ENCODE measurements around the gene ZNF148.

Gene ZNF148

DNA sequence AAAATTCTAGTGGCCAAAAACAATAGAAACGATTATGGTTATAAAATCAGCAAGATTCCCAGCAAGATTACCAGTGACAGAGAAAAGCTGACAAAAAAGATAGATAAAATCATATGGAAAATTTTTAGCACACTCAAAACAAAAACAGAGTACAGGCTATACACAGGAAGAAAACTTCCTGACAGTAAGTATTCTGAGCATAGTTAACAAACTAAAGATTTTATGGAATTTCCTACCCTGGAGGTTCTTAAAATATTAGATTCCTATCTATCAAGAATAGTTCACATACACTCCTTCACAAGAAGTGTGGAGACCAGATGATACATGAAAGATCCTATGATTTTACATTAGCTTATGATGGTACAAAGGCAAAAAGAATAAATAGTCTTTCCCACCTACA, 50.8 kb downstream of the ZNF148 start:
- no peak for DNase-seq

DNA sequence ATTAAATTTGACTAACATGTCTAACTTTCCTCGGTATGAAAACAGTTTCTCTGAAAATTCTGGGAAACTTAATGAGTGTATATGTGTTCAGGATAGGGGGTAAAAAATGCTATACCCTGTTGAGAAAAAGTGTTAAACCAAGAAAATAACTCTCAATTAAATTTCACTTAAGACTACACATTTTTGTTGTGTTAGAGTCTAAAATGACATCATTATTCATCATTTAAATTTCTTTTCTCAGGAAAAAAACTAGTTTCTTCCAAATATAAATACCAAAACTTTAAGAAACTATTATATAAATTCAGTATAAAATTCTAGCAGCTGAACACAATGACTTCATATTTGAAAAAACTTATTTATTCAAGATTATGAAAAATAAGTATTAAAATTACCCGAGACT, 52.2 kb downstream of the ZNF148 start:
- no peak for DNase-seq

DNA sequence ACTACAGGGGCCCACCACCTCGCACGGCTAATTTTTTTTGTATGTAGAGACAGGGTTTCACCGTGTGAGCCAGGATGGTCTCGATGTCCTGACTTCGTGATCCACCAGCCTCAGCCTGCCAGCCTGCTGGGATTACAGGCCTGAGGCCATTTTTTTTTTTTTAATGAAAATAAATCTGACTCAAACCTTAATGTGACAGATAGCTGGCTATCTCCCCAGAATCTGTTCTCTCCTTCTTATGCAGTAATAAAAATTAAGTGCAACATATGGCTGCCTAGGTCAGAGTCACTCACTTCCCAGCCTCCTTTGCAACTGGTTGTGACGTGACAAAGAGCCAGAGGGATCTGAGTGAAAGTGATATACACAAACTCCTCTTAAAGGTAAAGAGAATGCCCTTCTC, 53.0 kb downstream of the ZNF148 start:
- no peak for DNase-seq

DNA sequence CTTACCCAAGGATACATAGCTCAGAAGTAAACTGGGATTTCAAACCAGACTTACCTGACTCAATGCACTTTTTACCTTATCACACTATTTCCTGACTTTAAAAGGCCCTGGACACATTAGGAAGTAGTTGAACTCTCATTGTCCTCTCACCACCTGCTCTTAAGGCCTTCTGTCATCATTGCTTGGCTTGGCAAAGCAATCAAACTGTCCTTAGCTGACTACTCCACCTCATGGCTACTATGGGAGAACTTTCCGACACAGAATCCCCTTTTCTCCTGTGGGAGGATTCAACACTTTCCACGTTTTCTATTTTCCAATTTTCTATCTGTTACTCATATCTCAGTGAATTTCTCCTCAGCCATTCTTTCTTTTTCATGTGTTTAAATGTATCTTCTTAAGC, 55.4 kb downstream of the ZNF148 start:
- DNase-seq: no peak

DNA sequence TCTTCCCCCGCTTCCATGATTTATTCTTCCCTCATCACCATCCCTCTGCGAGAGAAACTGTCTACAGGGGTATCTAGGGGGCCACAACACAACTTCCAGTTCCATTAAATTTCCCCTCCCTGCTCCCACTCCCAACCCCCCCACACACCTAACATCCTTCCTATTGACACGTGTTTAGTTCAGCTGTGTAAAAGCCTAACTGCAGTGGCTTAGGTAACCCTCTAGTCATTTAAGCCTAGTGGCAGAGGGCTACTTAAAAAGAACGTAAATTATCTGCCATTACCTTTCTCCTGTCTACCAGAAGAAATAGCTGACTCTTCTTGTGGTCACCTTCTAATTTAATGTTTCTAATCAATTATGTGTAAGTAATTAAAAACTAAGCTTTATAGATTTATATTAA, 56.3 kb downstream of the ZNF148 start:
- DNase-seq: no peak

DNA sequence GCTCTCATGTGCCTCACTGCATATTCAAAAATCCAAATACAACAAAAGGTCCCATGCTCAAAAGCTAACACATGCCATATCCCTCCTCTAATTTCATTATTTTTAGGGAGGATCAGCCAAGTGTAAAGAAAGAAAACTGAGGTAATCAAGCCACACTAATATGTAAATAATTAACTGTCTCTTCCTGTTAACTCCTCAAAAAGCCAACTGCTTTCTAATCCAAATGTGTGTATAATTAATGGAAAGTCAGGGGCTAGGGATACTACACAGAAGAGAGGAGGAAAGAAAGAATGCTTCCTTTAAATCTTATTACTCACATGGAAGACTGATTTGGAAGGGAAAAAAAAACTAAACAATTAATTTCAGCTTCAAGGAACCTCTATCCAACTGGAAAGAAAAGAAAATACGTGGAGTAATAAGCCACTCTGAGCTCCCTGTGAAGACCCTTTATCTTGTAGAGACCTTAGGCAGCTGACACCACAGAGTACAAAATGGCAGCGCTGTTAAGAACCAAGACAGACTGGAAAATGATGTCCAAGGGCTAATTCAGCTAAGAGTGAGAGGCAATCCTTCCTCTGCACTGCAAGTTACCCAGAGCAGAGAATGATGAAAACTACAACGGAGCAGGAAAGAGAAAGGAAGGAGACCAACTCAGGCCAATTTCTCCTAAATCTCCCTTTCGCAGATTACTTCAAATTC, 56.8 kb downstream of the ZNF148 start:
- DNase-seq: no peak

DNA sequence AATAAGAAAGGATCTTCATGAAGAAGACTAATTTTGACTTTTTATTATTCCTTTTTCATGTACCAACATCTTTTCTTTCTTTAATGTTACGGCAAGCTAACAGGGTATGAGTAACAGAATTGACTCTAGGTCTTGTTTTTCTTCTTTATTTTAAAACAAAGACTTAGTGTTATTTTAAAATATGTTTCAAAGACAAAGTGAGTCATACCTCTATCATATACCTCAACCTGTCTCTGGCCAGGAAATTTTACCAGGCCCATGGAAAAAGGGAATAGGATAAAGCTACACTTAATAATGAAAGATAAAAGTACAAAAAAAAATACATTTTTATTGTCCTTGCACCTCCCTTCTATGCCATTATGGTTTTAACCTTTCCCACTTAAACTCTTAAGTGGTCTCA, 57.4 kb downstream of the ZNF148 start:
- no peak for DNase-seq

DNA sequence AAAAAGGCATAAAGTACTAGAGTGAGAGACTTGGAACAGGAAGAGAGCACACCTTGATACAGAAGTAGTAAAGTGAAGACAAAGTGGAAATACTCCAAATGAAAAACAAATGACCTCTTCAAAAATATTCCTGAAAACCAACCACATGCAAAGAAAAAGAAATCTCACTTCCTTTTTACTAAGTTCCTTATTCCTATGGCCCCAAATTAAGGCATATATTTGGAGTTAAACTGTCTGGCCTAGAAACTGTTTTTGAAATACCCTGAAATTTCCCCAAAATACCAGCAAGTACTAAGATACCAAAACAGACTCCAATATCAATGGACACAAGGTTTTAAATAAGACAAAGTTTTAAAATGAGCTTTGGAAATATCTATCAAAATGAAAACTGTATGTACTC, 58.2 kb downstream of the ZNF148 start:
- DNase-seq: no peak

DNA sequence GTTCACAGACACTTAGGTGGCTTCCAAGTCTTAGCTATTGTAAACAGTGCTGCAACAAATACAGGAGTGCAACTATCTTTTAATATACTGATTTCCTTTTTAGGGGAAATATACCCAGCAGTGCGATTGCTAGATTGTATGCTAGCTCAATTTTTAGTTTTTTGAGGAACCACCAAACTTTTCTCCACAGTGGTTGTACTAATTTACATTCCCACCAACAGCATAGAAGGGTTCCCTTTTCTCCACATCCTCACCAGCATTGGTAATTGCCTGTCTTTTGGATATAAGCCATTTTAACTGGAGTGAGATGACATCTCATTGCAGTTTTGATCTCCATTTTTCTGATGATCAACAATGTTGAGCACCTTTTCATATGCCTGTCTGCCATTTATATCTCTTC, 58.9 kb downstream of the ZNF148 start:
- DNase-seq: no peak

DNA sequence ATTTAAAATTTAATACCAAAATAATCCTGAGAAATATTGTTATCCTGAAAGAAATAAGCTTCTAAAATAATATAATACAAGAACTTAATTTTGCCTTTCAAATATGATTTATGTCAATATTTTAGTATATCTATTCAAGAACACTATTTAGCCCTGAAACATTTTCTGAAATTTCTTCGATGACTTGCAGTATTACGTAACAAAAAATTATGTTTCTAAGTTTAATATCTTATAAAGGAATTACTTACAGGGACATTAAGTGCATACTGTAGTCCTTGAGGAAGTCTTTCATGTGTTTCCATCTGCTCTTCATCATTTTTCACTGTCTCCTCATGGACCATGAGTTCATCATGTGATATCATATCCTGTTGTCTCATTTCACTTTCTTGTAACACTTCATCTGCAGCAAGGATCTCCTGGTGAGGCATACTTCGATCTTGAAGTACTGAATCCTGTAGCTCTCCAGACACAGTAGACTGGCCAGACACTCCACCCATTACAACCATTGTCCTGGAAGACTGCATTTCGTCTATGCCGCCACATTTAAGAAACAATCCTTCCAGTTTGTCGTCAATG, 62.0 kb downstream of the ZNF148 start:
- DNase-seq: no peak

DNA sequence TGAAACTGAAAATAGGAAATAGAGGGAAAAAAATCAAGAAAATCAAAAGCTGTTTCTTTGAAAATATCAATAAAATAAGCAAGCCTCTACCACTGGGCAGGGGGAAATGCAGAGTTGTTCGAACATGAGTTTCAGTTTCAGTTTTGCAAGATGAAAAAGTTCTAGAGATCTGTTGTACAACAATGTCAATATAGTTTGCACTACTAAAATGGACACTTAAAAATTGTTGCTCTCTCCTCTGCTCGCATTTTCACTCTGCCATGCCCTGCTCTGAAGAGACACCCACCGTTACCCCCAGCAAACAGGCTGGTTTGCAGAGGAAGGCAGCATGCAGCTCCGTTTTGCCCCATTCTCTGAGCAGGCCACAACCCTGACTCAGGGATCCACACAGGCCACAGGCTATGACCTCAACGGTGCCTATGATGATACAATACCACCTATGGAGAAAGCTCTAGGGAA, 64.5 kb downstream of the ZNF148 start:
- peak; percentile 23 for DNase-seq

DNA sequence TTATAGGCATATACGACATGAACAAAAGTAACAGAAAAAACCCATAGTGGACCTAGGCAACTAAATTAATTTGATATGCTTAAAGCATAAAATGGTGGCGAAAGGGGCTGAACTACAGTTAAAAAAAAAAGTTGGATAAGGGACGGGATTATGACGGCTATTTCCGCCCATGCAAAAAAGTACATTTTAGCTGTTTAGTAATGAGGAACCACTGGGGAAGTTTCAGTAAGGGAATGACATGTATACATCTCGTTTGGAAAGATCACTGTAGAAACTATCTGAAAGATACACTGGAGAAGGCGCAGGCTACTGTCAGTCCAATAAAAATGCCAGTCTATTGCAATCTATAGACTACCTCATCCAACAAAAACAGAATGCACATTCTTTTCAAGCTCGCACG, 65.6 kb downstream of the ZNF148 start:
- DNase-seq: no peak

DNA sequence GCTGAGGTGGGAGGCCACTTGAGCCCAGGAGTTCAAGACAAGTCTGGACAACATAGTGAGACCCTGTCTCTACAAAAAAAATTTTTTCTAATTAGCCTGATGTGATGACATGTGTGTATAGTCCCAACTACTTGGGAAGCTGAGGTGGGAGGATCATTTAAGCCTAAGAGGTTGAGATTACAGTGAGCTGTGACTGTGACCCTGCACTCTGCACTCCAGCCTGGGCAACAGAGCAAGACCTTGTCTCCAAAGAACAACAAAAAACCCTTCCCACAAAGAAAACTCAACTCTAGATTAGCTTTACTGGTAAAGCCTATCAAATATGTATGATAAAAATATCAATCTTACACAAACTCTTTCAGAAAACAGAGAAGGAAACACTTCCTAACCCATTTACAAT, 68.5 kb downstream of the ZNF148 start:
- DNase-seq: no peak

DNA sequence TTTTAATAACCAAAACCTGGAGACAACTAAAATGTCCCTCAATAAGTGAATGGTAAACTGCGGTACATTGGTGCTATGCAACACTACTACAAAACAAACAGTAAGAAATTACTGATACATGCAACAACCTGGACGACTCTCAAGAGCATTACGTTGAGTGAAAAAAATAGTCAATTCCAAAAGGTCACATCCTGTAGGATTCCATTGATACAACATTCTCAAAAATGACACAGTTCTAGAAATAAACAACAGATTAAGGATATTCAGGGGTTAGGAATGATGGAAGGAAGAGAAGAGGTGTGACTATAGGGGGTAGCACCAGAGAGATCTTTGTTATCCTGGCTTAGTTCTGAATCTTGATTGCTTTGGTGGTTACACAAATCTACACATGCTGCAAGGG, 72.2 kb downstream of the ZNF148 start:
- DNase-seq: no peak

DNA sequence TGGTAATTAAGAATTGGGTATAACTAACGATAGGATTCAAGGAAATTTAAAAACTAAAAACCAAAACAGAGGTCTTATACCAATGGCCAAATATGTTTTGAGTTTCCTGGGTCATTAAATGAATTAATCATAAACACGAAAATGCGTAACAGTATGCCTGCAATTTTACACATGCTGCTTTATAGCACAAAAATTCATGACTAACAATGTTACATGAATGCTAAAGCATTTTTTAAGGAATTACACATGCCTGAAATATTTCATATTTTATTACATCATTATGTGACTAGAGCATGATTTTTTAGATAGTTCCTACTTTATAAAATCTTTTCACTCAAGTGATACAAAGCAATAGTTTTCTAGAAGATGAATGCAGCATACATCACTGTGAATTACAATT, 74.7 kb downstream of the ZNF148 start:
- no peak for DNase-seq

DNA sequence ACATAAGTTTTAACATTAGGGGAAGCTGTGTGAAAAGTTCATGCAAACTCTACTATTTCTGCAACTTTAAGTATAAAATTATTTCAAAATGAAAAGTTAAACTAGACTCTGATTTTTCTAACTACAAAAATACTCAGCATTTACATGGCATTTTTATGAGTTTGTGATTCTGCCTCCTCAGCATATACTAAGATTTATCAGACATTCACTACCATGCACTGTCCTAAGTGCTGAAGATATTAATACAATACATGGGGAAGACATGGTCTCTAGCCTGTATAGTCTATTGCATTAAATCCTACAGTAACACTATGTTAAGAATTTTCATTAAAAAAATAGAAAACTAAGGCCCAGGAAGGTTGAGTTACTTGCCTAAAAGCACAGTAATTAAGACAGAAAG, 80.7 kb downstream of the ZNF148 start:
- no peak for DNase-seq

DNA sequence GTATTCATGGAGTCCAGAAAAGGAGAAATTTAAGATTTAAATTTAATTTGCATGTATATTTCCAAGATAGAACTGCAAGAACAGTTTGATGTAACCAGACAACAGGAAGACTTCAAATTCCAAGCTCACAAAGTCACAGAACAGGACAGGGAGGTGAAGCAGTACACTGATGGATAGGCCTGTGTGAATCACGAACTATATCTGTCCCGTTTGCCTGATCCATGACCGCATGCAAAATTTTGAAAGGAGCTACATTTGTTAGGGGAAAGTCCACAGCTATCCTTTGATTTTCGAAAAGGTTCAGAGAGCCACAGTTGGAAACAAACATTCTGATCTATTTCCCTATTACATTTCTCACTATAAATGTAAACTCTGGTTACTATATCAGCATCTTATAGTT, 83.1 kb downstream of the ZNF148 start:
- DNase-seq: no peak

DNA sequence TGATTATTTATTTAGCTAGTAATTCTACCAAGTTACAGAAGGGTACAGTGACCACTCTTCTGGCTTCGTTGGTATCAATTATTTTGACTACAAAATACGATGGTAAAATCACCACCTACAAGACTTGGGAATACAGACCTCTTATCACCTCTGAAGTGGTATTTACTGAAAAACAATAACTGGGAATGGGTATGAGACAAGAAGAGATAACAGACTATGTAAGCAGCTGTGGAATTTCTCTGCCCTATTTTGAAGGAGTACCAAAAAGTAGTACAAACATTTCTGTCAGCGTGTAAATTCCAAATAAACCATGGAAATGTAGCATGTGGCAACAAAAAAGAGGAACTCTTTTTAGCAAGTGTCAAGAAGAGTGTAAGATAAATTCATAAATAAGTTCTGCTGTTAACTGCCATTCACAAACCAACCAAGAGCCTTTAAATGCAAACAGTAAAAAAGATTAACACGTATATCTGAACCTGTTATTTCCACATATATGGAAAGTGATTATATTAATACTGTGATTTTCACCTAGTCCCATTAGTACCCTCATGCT, 85.6 kb downstream of the ZNF148 start:
- no peak for DNase-seq

DNA sequence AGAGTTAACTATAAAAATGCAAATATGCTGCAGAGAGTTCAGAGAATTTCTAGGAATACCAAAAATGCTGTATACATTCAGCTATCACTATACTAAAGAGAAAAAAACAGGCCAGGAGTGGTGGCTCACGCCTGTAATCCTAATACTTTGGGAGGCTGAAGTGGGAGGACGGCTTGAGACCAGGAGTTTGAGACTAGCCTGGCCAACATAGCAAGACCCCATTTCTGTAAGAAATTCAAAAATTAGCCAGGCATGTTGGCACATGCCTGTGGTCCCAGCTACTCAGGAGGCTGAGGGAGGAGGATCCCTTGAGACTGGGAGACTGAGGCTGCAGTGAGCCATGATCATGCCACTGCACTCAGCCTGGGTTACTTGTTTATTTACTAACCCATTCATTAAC, 87.9 kb downstream of the ZNF148 start:
- DNase-seq: no peak

DNA sequence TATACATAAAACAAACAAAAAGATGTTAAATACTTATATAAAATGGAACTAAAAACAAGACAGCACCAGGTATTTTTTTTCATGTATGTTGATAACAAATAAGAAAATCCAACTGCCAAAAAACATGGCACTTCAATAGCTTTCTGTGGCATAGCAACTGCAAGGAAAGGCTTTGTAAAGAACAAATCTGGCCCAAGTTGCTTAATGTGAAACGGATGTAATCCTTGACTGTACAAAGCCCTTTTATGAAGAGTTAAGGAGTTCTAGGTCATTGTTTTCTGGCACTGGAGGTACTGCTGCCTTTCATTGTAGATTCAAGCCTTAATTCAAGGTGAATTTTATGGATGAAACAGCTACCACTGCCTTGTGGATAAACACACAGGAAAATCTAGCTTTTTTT, 93.7 kb downstream of the ZNF148 start:
- no peak for DNase-seq

DNA sequence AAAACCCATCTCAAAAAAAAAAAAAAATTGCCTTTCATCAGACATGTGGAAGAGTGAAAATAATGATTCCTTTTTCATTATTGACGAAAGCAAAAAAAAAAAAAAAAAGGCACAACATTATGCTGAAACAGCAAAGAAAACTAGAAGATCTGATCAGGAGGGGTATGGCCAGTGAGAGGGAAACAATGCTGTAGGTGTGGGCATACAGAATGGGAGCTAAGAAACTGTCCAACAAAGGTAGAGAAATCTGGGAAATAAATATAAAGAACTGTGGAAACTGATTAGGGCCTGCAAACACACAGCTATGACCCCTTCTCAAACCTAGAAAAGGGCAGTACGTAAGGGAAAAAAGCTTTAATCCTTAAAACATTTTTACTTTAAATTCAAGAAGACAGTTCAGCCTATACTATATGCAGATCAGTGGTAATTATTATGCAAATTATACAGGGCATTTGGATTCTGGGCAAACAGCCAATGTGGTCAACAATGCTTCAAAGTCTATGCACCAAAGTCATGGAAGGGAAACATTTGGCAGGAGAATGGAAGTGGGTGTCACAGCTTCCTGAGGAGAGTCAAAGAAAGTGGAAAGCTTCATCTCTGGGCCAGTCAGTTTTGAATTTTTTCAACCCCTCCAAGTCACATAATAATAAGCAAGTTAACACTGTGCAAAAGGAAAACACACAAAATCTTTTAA, 94.3 kb downstream of the ZNF148 start:
- DNase-seq: no peak

DNA sequence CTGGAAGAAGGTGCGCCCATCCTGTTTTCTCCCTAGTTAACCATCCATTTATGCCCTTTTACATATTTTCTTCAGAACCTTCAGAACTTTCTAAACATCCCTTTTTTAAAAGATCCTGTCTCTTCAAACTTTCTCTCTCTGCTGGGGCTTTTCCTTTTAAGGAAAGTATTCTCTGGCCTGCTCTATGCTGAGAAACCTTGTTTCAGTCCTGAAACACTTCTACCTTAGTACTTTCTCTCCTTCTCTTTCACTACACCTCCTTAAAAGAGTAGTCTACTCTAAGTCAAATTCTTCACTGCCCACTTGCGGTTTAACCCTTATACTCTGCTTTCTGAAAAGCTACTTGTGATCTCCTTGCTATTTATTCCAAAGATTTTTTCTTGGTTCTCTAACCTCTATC, 97.0 kb downstream of the ZNF148 start:
- no peak for DNase-seq

DNA sequence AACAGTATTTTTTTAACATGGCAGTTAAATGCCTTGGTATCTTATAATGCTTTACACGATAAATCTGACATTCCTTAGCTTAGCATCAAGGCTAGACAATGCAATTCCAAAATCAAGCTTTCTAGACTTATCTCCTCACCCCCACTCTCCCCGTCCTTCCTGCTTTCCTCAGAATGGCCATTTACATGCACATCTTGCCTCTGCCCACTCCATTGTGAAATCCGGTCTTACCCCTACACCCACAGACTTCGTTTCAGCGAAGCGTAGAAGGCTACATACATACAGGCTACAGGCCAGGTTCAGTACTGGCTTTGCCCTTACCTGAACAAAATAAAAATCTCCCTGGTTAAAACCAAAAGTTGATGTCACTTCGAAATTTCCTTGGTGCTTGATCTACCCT, 104.0 kb downstream of the ZNF148 start:
- DNase-seq: no peak

DNA sequence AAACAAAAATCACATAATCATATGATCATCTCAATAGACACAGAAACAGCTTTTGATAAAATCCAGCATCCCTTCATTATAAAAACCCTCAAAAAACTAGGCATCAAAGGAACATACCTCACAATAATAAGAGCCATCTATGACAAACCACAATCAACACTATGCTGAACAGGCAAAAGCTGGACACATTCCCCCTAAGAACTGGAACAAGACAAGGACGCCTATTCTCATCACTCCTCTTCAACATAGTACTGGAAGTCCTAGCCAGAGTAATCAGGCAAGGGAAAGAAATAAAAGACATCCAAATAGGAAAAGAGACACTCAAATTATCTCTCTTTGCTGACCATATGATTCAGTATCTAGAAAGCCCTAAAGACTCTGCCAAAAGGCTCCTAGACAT, 107.7 kb downstream of the ZNF148 start:
- no peak for DNase-seq
